Tibial artery (tissue), 4 donors: Measurements from ENCODE around the gene MYLK.
"Not testable (repeated sequence)": the region's sequence is repeated elsewhere in the genome, so short reads cannot be mapped to it uniquely, and the experiment has no call there.

Experiments
- DNase-seq, 2 donors: peaks; one replicate each; pipeline ENCODE4 v3.0.0-alpha.2; 2019
- H3K27ac ChIP-seq, 2 donors: fragments of 200-600 bp; sonication (generic) in 1 of 2; 1 replicate in 1 of 2; 2 replicates in 1 of 2; pipeline ENCODE4 v1.5.1; 2018 to 2019; ENCODE audit warnings: mild to moderate bottlenecking in 1 of 2
- H3K27me3 ChIP-seq, 2 donors: fragments of 200-600 bp; sonication (generic) in 1 of 2; one replicate each; pipeline versions ENCODE4 v1.5.1 to v1.6.0; 2016 to 2019
- H3K36me3 ChIP-seq, 3 donors: fragments of 200-600 bp; sonication (generic) in 2 of 3; one replicate each; pipeline ENCODE4 v1.5.1; 2016 to 2019; ENCODE audit warnings: mild to moderate bottlenecking in 2 of 3
- H3K4me1 ChIP-seq, 4 donors: fragments of 200-600 bp; sonication (generic) in 2 of 4; 1 replicate in 3 of 4; 2 replicates in 1 of 4; pipeline ENCODE4 v1.5.1; 2016 to 2019
- H3K4me3 ChIP-seq, 2 donors: fragments of 200-600 bp; sonication (generic) in 1 of 2; 1 replicate in 1 of 2; 2 replicates in 1 of 2; pipeline ENCODE4 v1.5.1; 2018 to 2019; ENCODE audit warnings: mild to moderate bottlenecking in 2 of 2
- H3K9me3 ChIP-seq, 3 donors: fragments of 200-600 bp; sonication (generic) in 1 of 3; one replicate each; pipeline ENCODE4 v1.5.1; 2016 to 2019
- CTCF ChIP-seq, 2 experiments: fragments of 200-600 bp in 1 of 2; fragments of 450-650 bp in 1 of 2; IDR thresholded peaks; one replicate each; pipeline ENCODE4 v1.5.1; 2017 to 2019; ENCODE audit warnings: antibody characterized with exemption in 2 of 2, mild to moderate bottlenecking in 1 of 2, moderate library complexity in 1 of 2
- intact Hi-C: fragments of 100-400 bp; cut with DNase I; formaldehyde crosslinking; loops from one replicate; pipeline ENCODE4 v1.15.0; 2023; ENCODE audit warnings: low total_unique reads

Gene MYLK

DNA sequence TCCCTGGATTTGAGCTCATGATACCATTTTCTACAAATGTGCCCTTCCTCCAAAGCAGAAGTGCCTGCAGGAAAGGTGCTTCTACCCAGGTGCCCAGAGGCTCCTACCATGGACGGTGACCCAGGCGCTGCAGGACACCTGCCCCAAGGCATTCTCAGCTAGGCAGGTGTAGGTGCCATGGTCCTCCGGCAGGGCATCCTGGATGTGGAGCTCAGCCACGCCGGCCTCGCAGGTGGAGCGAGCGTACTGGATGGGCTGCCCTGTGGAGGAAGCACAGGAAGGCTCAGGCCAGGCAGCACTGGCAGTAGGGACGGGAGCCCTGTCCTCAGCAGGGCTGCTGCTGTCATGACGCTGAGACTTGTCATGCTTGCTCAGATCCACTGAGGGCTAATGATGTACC is 162.1 kb downstream of the MYLK start:
- H3K9me3 ChIP-seq, result no peaks in the 10 kb centered on the region
- peak overlapping the region; percentile 0 to 31 for H3K27ac ChIP-seq
- no peak for DNase-seq
- no peak for TF ChIP-seq CTCF (IDR thresholded peaks at IDR 0.05)
- H3K4me1 ChIP-seq, result peaks cover 0 to 59% (median 32%) of the 10 kb centered on the region in 4 donors
- peaks cover 0 to 8% (median 0%) of the 10 kb centered on the region in 3 donors for H3K36me3 ChIP-seq
- no peak overlapping the region for H3K4me3 ChIP-seq
- no peaks in the 10 kb centered on the region for H3K27me3 ChIP-seq
- intact Hi-C loops, result no loop called here

- H3K4me1 ChIP-seq, result peaks cover 0 to 68% (median 32%) of the 10 kb centered on the region in 4 donors
- intact Hi-C loops, H3K4me3 ChIP-seq, H3K27me3 ChIP-seq, H3K36me3 ChIP-seq, DNase-seq, H3K9me3 ChIP-seq: not testable (repeated sequence)
- peak overlapping the region; percentile 82 to 83 for H3K27ac ChIP-seq
These were observed 162.9 kb downstream of the MYLK start for GRCh38 chr3:123721095-123721689.

- Histone ChIP-seq H3K27ac (peak overlapping the region; percentile 82 to 83), H3K27me3 (no peaks in the 10 kb centered on the region), H3K4me3 (no peak overlapping the region), H3K36me3 (peaks cover 0 to 8% (median 0%) of the 10 kb centered on the region in 3 donors), H3K9me3 (no peaks in the 10 kb centered on the region), H3K4me1 (peaks cover 0 to 73% (median 32%) of the 10 kb centered on the region in 4 donors)
- no peak for TF ChIP-seq CTCF (IDR thresholded peaks at IDR 0.05)
- intact Hi-C loops, result no loop called here
- peak in 1 of 2 donors; percentile 85 for DNase-seq
These were observed 163.5 kb downstream of the MYLK start for GRCh38 chr3:123720638-123721037.

DNA sequence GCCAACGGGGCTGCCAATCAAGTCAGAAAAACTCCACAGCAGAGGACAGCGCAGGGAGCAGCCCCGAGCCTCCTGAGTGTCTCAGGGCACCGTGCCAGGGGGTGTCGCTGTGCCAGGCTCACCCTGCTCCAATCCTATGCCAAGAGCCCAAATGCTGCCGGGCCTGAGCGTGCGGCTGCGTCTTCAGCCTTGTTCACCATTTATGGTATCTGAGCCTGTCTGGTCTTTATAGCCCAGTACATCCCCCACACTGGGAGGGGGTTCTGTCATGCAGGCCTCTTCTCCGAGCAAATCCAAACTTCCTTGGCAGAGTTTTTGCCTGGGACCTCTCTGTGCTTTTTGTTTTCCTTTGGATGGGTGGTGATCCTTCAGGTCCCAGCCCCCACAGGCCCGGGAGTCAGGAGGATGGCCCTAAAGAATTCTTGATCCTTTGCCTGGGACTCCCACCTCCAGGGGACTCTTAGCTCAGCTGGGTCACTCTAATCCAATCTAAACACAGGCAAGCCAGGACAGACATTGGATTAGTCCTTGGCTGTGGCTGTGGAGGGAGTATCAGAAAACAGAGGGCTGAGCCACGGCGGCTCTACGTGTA is 164.2 kb downstream of the MYLK start:
- H3K27ac ChIP-seq, result peak overlapping the region; percentile 82 to 83
- intact Hi-C loops, result loop anchor here (5.0 kb wide), 1 partner anchor 68 kb away; no protein-coding TSS in a partner anchor
- TF ChIP-seq CTCF (IDR thresholded peaks at IDR 0.05), result no peak

DNA sequence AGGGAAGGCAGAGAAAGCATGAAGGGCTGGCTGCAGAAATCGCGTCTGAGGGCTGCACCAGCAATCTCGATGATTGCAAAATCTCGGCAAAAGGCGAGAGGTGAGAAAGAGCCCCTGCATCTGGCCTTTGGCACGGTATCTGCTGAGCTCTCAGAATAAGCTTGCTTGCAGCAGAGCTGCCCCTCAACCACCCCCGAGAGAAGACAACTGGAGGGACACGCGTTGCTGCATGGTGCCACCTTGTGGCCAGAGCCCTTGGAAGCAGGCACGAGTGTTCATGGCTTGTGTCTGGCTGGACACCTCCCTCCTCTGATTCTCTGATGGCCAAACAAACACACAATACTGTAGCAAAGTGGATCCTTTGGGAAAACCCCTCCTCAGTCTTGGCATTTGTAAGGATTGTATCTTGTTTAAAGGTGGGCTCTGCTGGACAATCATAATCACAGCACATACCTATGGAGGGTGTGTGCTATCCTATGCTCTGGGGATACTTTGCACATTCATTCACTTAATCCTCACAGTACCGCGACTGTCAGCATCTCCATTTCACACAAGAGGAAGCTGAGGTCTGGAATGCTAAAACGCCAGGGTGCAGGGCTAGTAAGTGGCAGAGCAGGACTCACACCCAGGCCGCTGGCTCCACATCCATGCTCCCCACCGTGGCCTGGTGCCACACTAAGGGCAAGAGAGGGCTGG is 164.9 kb downstream of the MYLK start:
- H3K4me3 ChIP-seq, H3K9me3 ChIP-seq, H3K36me3 ChIP-seq, H3K27me3 ChIP-seq: not testable (repeated sequence)
- Histone ChIP-seq H3K27ac (peak overlapping the region; percentile 82 to 83), H3K4me1 (peaks cover 0 to 86% (median 38%) of the 10 kb centered on the region in 4 donors)
- TF ChIP-seq CTCF (IDR thresholded peaks at IDR 0.05), result peak; percentile 54 to 68
- intact Hi-C loops, result loop anchor here (5.0 kb wide), 1 partner anchor 67 kb away; no protein-coding TSS in a partner anchor
- peak; percentile 82 to 92 for DNase-seq

More for the DNA sequence above, 164.2 kb downstream of the MYLK start:
- no peaks in the 10 kb centered on the region for H3K9me3 ChIP-seq
- peaks cover 0 to 80% (median 34%) of the 10 kb centered on the region in 4 donors for H3K4me1 ChIP-seq
- no peaks in the 10 kb centered on the region for H3K27me3 ChIP-seq
- DNase-seq, result peak; percentile 71 to 94
- peaks cover 0 to 2% (median 0%) of the 10 kb centered on the region in 3 donors for H3K36me3 ChIP-seq
- H3K4me3 ChIP-seq, result no peak overlapping the region

DNA sequence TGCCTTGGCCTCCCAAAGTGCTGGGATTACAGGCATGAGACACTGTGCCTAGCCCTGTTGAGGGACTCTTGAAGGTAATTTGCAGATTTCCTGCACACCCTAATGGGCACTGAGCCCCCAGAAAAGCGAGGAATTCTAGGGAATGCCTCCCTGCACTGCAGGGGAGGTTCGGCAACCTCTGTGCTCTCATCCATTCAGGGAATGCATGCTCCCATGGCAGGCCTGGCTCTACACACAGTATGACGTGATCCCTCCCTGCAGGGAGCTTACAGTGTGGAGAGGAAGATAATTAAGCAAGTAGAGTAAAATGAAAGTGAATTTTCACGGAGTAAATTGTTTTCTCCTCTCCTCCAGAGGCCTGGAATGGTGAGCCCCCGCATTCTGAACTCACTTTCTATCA is 166.0 kb downstream of the MYLK start:
- no peaks in the 10 kb centered on the region for H3K9me3 ChIP-seq
- TF ChIP-seq CTCF (IDR thresholded peaks at IDR 0.05), result no peak
- H3K36me3 ChIP-seq, result no peaks in the 10 kb centered on the region
- peaks cover 0 to 87% (median 40%) of the 10 kb centered on the region in 4 donors for H3K4me1 ChIP-seq
- no peak overlapping the region for H3K4me3 ChIP-seq
- H3K27me3 ChIP-seq, result no peaks in the 10 kb centered on the region
- peak overlapping the region; percentile 49 to 86 for H3K27ac ChIP-seq
- no peak for DNase-seq
- intact Hi-C loops, result loop anchor here (5.0 kb wide), 1 partner anchor 66 kb away; no protein-coding TSS in a partner anchor

- not testable (repeated sequence) for H3K27me3 ChIP-seq, H3K9me3 ChIP-seq, H3K4me3 ChIP-seq, DNase-seq, H3K36me3 ChIP-seq
- peaks cover 0 to 90% (median 43%) of the 10 kb centered on the region in 4 donors for H3K4me1 ChIP-seq
- H3K27ac ChIP-seq, result peak overlapping the region in 1 of 2 donors; percentile 86
- intact Hi-C loops, result loop anchor here (5.0 kb wide), 1 partner anchor 65 kb away; no protein-coding TSS in a partner anchor
These were observed 166.7 kb downstream of the MYLK start for GRCh38 chr3:123717451-123717850.
